ENCODE data around the gene ID2.

DNA sequence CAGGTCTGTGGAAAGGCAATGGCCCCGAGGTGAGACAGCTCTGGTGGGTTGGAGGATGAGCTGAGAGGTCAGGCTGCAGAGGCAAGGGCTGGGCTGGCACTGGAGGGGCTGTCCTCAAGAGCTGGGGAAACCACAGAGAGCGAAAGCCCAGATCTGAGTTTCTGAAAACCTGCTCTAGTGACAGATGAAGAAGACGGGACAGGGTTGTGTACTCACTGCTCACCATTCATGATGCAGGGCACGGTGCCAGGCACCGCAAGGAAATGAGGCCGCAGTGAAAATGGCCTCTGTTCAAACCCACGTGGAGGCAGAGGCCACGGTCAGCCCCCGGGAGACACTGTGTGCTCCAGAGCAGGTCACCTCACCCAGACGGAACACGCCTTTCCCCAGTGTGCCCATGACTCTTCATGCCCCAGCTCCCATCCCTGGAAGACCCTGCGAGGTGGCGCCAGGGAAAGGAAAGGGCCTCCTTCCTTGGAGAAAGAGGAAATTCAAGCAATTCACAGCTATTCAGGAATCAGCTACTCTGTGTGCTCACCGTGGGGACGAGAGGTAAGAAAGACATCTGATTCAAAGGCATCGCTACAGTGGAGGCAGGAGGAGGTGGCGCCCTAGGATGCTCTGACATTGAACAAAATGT lies 24.3 kb upstream of the ID2 start:
- TF ChIP-seq, protein P1, sequence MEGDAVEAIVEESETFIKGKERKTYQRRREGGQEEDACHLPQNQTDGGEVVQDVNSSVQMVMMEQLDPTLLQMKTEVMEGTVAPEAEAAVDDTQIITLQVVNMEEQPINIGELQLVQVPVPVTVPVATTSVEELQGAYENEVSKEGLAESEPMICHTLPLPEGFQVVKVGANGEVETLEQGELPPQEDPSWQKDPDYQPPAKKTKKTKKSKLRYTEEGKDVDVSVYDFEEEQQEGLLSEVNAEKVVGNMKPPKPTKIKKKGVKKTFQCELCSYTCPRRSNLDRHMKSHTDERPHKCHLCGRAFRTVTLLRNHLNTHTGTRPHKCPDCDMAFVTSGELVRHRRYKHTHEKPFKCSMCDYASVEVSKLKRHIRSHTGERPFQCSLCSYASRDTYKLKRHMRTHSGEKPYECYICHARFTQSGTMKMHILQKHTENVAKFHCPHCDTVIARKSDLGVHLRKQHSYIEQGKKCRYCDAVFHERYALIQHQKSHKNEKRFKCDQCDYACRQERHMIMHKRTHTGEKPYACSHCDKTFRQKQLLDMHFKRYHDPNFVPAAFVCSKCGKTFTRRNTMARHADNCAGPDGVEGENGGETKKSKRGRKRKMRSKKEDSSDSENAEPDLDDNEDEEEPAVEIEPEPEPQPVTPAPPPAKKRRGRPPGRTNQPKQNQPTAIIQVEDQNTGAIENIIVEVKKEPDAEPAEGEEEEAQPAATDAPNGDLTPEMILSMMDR (IDR thresholded peaks at IDR 0.05; ENCODE audit: poor library complexity): no peak
- TF ChIP-seq EZH2phosphoT487 (IDR thresholded peaks at IDR 0.05; ENCODE audit: low read depth, severe bottlenecking, unreplicated experiment) (no peak), EZH2 (IDR thresholded peaks at IDR 0.05; ENCODE audit: borderline replicate concordance) (no peak)
